ENCODE data around the gene TTLL4.
"Not testable (repeated sequence)": the region's sequence is repeated elsewhere in the genome, so short reads cannot be mapped to it uniquely, and the experiment has no call there.

The TTLL4 gene

DNA sequence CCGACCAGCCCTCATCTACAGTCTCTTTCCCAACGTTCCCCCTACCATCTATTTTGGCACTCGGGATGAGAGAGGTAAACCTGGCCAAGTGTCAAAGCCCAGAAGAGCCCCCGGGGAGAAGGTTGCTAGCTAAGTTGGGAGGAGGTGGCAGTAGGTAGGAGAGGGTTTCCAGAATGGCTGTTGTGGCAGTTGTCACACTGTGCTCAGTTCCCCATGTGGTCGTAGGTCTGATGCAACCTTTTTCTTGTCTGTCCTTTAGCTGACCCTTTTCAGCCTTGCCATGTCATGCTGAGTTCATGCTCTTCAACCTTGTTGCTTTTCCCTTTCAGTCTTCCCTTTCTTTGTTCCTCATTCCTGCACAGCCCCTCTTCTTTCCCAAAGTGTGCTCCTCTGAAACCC lies 34.5 kb downstream of the TTLL4 start:
- DNase-seq: peak in 1 of 2 donors; percentile 33

DNA sequence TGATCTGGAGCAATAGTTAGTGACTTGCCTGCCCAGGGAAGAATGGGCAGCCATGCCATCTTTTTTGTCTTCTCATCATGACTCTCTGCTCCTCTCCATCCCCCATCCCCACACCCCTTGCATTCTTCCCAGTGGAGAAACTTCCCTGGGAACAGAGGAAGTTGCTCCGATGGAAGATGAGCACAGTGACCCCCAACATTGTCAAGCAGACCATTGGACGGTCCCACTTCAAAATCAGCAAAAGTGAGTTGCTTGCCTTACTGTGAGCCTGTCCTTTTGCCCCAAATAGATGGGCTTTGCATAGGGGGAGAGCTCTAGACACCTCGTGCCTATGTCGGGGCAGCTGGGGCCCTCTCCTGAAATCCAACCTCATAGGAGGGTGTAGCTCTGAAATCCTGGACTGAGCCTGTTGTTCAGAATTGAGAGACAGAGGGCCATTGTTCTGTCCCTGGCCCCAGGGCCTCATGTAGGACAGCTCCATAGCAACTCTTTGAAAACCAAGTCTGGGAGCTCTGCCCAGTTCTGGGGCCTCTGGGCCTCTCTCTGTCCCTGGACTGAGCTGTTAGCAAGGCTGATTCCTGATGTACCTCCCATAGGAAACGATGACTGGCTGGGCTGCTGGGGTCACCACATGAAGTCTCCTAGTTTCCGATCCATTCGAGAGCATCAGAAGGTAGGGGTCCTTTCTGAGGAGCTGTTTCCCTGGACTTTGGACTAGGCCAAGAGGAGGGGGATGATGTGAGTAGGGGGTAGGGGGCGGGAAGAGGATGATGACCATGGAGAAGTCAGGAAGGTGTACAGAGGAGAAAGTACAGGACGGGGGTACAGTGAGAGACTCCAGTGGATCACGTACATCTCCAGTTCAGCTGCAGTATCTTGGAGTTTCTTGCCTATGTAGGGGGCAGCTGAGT lies 35.2 kb downstream of the TTLL4 start:
- no peak for DNase-seq

DNA sequence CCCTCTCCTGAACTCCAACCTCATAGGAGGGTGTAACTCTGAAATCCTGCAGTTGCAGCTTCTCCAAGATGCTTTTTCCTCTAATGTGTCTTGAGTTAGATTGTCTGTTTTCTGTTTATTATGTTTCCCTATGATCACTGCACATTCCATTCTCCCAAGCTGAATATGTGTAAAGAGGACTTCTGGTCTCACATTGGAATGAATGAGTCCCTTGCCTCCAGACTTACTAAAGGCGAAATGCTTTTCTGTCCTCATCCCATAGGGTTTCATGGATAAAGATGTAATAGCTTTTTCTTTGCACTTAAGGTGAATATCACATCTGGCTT lies 35.8 kb downstream of the TTLL4 start:
- DNase-seq: no peak

DNA sequence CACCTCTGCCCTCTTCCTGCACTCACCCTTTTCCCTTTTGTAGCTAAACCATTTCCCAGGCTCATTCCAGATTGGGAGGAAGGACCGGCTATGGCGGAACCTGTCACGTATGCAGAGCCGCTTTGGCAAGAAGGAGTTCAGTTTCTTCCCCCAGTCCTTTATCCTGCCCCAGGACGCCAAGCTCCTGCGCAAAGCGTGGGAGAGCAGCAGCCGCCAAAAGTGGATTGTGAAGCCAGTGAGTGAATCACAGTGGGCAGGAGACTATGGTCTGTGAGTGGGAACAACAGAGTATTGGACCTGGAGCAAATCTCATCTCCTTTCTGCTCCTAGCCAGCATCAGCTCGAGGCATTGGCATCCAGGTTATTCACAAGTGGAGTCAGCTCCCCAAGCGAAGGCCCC lies 36.3 kb downstream of the TTLL4 start:
- DNase-seq: no peak

DNA sequence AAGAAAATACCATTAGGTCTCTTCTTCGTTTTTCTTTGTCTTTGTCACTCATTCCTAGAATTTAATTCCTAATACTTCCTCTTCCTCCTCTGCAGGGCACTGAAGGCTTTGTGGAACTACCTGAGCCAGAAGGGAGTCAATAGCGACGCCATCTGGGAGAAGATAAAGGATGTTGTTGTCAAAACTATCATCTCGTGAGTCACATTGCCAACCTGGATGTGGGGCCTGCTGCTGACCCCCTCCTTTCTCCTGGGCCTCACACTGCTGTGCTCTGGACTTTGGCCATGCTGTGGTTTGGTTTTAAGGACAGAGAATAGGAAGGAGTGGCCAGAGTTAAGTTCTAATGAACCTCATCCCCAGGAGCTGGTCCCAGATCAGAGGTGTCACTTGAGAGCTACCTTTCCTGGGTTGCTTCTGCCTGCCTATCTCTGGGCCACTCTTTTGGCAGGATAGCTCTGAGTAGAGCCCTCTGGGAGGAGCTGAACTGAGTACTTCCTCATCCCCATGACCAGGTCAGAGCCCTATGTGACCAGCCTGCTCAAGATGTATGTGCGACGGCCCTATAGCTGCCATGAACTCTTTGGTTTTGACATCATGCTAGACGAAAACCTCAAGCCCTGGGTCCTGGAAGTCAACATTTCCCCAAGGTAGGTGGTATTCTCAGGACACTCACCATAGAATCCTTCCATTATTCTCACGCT lies 38.3 kb downstream of the TTLL4 start:
- no peak for DNase-seq

DNA sequence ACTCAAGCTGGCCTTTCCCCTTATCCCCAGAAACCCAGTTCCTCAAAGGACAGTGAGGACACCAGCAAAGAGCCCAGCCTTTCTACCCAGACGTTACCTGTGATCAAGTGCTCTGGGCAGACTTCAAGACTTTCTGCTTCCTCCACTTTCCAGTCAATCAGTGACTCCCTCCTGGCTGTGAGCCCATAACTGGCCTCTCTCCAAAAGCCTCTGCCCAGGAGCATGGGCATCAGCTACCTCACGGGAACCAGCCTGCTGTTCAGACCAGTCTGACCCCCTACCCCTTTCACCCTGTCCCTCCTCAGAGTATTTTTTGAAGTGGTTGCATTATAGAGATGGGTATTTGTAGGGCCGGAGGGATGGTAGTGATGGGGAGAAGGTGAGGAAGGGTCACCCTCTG lies 43.6 kb downstream of the TTLL4 start:
- no peak for DNase-seq

DNA sequence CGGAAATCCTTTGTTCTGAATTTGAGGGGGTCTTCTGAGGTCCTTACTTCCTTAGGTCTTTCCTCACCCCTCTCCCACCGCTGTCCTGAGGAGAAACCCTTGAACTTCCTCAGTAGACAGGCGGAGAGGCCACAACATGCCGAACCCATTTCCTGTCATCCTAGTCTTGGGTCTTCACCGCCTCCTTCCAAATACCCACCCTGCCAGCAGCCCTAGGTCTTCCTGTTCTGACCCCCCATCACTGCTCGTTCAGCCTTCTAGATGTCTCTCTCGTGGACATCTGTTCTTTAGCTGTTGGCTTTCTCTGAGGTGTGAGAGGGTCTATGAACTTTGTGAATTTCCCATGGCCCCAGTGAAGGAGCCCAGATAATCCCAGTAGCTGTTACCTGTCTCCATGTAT lies 44.1 kb downstream of the TTLL4 start:
- DNase-seq: no peak

DNA sequence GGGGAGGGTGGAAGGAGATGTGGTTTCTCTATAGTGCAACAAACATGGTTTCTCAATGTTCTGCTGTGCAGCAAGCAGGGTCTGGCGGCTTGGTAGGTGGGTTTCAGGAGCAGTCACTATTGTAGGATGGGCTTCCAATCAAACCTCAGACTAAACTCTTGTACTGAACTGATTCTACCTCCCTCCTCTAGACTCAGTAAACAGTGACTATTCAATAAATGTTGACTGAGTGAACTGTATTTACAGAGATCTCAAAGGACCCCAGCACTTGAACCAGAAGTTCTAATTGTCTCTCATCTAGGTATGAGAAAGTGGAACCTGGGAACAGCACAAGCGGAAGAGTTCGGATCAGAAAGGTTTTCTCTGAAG lies 44.5 kb downstream of the TTLL4 start:
- no peak for DNase-seq

DNA sequence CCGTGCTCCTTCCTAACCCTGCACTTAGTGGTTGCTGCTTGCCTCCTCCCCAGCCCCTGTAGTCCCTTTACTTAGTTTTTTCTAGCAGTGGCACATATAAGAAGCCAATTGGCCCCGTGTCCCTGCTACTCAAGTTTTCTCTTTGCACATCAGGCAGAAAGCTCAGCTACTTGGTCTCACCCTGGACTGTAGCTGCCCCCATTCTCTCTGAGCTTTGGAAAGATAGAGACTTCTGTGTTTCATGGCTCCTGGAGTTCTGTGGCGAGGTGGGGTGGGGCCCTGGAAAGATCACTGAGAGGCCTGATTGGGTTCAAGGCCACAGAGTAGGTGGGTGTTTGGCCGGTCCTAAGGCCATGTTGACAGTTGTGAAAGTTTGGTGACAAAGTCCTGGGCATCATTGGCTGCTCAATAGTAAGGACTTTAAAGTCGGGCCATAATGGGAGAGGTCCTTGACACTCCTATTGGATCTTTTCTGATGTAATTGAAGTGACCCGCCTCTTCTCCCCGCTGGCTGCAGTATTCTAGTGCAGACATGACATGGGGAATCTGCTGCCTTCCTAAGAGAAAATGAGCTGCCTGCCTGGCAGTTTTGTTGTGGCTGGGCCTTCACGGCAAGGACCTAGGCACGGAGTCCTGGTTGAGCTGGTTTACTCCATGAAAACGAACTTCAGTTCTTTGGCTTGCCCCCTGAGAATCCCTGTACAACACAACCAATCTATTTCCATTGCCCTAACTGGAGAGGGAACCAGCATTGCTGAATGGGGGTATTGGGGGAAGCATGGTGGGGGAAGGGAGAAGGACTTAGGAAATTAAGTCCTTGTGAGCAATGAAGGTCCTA lies 45.2 kb downstream of the TTLL4 start:
- DNase-seq: no peak

DNA sequence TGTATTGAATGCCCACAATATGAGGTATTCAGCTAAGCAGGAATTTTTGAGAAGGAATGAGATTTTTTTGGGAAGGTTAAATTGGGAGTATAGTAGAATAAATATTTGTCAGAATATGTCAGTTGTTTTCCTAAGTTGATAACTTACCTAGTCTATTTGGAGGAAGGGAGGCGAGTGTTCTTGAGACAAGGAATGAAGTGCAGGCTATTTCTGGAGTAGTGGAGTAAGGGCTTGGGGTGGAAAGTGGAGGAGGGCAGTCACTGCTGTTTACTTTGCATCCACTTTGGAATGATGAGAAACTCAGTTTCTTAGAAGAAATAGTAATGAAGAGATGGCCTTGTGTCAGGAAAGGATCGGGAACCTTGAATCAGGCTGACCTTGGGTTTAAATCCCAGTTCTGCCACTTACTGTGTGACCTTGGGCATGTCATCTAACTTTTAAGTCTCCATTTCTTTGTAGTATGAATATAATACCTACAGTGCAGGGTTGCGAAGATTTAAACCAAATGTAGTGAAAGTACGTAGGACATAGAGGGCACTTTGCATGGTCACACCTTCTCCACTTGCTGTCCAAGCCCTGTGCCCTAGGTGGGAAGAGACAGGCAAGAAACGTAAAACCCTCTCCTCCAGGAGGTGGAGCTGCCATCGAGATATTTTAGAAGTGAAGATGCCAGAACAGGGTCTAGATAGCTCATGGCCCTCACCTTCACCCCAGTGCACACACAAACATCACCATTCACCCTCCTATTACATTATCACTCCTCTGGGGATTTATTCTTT lies 46.2 kb downstream of the TTLL4 start:
- DNase-seq: no peak

DNA sequence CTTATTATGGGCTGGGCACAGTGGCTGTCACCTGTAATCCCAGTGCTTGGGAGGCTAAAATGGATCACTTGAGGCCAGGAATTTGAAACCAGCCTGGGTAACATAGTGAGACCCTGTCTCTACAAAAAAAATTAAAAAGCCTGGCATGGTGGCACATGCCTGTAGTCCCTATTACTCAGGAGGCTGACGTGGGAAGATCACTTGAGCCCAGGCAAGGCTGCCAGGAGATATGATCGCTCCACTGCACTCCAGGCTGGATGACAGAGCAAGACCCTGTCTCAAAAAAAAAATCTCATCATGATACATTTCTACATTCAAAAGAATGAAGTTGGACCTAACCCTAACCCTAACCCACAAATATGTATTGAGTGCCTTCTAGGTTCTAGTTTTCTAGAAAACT lies 51.2 kb downstream of the TTLL4 start:
- no peak for DNase-seq

DNA sequence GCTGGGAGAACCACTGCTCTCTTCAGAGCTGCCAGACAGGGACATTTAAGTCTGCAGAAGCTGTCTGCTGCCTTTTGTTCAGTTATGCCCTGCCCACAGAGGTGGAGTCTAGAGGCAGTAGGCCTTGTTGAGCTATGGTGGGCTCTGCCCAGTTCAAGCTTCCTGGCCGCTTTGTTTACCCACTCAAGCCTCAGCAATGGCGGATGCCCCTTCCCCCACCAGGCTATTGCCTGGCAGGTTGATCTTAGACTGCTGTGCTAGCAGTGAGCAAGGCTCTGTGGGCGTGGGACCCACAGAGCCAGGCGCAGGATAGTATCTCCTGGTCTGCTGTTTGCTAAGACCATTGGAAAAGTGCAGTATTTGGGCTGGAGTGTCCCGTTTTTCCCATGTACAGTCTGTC lies 62.1 kb downstream of the TTLL4 start:
- not testable (repeated sequence) for DNase-seq

DNA sequence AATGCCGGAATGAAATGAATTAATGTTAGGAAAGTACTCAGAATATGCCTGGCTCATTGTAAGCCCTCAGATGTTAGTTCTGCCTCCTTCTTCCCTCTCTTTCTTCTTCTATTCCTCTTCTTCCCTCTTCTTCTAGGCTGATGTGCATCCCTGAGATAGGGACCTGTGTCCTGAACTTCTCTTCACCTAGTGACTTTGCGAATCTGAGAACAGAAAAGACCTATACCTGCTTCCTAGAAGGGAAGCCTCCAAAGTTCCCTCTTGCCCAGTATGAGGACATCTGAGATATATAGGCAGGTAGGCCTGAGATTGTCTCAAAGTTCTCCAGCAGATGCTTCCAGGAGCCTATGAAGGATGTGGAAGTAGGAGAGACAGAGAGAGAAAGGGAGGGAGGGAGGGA lies 63.2 kb downstream of the TTLL4 start:
- no peak for DNase-seq

DNA sequence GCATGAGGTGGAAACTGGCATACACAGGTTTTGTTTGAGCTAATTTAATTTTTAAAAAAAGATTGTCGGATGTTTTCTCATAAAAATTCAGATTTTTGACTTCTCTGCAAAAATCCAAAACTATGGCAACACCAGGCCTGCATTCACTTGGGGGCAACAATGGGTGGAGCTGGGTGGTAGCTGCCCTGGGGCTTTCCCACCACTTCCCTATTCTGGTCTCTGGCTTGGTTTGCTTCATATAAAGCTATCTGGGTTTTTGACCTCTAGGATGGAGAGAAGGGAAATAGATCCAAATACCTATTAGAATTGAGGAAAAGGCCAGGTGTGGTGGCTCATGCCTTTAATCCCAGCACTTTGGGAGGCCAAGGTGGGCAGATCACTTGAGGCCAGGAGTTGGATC lies 65.9 kb downstream of the TTLL4 start:
- DNase-seq: no peak

DNA sequence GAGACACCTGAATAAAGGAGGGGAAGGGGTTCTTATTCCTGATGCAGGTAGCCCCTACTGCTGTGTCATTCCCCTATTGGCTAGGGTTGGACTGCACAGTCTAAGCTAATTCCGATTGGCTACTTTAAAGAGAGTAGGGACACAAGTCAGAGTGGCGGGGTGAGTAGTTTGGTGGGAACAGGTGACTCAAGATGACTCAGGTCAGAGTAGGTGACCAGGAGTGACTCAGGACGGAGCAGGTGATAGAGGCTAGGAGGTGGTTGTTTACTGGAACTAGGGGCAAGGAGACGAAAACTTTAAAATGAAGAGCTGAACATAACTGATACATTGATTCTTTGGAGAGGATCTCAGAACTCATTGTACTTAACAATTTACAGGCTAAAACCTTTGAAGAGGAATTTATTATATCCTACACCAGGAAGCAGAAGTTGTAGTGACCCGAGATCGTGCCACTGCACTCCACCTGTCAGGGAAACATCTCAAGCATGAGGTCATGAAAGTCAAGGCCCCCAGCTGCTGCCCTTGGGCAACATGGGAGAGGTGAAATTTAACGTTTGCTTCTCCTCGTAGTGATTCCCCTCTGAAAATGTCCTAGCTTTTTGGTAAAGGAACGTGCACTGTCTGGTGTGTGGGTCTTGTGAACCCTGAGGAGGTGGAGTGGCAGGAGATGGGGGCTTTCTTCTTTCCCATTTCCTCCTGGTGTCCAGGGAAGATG lies 66.8 kb downstream of the TTLL4 start:
- DNase-seq: no peak

DNA sequence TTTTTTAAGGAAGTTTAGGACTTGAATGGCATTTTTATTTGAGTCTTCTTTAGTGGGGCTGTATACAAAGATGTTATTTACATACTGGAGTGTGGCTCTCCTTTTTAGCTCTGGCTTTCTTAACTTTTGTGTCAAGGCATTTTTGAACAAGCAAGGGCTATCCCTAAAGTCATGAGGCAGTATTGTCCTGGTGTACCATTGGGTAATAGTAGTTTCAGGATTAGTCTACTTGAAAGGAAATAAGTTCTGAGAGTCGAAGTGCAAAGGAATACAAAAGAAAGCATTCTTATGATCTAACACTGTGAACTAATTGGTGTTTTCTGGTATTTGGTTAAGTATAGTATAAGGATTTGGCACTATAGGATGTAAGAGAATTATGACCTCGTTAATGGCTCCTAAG lies 69.4 kb downstream of the TTLL4 start:
- DNase-seq: no peak

DNA sequence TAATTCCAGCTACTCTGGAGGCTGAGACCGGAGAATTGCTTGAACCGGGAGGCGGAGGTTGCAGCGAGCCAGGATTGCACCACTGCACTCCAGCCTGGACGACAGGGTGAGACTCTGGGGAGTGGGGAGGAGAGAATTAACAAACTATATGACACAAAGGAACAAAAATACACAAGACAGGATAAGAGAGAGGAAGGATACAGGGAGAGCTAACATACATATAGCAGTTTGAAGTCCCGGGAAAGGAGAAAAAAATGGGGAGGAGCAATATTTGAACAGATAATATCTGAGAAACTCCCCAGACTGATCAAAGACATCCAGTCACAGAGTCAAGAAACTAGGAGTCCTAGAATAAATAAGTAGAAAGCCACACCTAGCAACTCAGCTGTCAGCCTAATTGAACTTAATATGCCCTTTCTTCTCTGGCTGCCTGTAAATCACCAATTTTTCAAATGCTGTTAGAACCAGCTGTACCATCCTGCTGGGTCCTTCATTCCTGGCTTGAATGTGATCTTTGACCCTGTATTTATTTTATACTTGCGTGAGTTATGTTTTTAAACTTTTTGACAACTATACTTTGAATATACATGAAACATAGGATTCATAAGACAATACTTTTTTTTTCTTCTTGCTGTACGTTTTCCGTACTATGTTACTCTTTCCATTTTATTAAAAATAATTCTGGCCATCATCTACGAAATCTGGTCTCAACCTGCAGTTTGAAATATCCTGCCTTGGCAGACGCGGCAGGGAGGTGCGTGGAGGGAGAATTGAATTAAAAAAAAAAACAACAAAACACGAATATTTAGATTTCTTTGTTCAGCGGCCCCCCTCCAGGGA lies 70.4 kb downstream of the TTLL4 start:
- no peak for DNase-seq

DNA sequence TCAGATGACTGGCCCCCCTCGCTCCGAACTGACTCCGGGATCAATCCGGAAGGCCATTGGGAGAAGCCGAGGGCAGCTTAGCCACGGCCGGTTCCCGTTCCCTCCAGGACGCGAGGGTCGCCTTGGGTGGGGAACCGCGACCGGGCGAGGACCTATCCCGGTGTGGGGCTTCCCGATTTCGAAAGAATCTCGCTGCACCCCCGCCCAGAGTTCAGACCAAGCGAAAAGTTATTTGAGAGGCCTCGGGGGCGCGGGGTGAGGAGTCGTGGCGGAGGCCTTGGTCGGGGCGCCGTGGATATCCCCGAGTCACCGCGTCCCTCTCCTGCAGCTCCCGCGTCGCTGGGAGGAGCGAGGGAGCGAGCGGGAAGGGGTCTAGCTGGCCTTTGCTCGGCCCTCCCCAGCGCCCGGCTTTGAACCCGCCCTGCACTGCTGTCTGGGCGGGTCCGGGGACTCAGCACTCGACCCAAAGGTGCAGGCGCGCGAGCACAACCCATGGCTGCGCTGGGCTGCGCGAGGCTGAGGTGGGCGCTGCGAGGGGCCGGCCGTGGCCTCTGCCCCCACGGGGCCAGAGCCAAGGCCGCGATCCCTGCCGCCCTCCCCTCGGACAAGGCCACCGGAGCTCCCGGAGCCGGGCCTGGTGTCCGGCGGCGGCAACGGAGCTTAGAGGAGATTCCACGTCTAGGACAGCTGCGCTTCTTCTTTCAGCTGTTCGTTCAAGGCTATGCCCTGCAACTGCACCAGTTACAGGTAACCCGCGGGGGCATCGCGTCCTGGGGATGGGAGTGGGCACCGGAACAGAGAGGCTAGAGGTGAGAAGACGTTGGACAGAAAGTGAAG lies 71.3 kb downstream of the TTLL4 start, which contains the start of gene CYP27A1:
TSS of gene CYP27A1 (plus strand) at position 457 of the 837 bp plus-strand sequence. CDS start at position 493, 36 bp downstream.
- no peak for DNase-seq

DNA sequence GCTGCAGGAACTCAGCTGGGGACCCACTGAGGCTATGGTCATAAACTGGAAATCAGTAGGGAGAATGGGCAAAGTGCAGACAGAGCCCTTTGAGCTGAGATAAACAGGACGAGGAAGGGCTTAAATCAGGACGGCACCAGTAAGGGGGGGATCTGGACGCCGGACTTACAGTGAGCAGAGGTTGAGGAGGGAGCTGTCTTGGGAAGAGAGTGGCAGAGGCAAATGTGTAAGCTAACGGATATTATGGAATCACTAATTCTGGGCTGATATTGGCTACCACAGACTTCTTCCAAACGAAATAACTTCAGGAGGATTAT lies 71.9 kb downstream of the TTLL4 start:
- no peak for DNase-seq

DNA sequence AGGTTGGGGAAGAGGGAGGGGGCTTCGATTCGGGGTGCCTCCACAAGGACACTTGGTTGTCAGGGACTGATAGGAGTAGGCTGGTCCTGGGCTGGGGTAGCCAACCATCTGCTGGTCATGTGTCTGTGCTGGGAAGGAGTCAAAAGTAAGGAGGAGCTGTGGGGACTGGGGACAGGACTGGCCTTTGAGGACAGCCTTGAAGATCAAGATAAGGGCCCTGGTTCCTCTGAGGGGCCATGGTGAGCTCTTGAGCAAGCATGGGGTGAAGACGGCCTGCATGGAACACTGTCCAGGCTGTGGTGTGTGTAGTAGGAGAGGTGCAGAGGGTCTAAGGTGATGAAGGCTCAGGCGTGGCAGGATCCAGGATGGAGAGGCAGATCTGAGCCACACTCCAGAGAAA lies 73.1 kb downstream of the TTLL4 start:
- no peak for DNase-seq
